Measurements from ENCODE around the gene GAMT.

DNA sequence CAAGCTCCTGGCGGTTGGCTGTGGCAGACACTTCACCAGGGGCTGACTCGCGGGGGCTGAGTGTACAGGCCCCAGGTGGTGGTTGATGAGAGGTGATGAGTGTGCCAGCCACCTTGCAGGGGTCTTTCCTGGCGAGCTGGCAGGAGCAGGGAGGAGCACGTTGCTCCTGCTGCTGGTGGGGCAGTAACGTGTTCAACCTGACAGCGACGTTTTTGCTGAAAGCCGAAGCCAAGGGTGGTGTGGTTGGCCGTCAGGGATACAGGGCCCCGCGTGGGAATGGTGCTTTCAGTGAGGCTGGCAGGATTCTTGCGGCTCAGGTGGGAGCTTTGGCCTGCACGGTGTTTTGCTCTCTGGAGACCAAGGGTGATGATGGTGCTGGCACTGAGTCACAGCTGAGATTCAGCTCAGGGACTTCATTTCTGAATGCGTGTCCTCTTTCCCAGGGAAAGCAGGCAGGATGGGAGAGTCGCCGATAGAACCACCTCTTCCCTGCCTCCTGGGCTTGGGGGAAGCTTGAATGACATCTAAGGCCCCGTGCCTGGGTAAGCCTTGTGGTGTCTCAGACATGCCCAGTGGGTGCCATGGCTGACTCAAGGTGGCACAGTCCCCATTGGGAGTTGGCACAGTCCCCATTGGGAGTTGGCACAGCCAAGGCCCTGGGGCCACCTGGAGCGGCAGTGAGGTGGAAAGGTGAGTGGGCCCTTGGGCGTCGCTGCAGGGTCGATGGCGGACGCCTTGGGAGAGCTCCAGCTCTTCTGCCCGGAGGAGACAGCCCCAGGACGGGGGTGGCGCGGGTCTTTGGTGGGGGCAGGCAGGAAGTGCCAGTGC, 14.9 kb upstream of the GAMT start:
- TF ChIP-seq POLR2AphosphoS5 (IDR thresholded peaks at IDR 0.05) (no peak), POLR2A (IDR thresholded peaks at IDR 0.05) (no peak), EP300 (IDR thresholded peaks at IDR 0.05) (no peak)
- TF ChIP-seq, protein P1, sequence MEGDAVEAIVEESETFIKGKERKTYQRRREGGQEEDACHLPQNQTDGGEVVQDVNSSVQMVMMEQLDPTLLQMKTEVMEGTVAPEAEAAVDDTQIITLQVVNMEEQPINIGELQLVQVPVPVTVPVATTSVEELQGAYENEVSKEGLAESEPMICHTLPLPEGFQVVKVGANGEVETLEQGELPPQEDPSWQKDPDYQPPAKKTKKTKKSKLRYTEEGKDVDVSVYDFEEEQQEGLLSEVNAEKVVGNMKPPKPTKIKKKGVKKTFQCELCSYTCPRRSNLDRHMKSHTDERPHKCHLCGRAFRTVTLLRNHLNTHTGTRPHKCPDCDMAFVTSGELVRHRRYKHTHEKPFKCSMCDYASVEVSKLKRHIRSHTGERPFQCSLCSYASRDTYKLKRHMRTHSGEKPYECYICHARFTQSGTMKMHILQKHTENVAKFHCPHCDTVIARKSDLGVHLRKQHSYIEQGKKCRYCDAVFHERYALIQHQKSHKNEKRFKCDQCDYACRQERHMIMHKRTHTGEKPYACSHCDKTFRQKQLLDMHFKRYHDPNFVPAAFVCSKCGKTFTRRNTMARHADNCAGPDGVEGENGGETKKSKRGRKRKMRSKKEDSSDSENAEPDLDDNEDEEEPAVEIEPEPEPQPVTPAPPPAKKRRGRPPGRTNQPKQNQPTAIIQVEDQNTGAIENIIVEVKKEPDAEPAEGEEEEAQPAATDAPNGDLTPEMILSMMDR (IDR thresholded peaks at IDR 0.05) = no peak
